Activated T-cell treated with anti-CD3 and anti-CD28 coated beads for 1 hour (primary cell): ENCODE results near the gene PLEKHH1.
"Not testable (repeated sequence)": the region's sequence is repeated elsewhere in the genome, so short reads cannot be mapped to it uniquely, and the experiment has no call there.

Experiments
- DNase-seq: peaks from one replicate; pipeline ENCODE4 v3.0.0-alpha.2; 2020; ENCODE audit warnings: low read depth

PLEKHH1 gene

DNA sequence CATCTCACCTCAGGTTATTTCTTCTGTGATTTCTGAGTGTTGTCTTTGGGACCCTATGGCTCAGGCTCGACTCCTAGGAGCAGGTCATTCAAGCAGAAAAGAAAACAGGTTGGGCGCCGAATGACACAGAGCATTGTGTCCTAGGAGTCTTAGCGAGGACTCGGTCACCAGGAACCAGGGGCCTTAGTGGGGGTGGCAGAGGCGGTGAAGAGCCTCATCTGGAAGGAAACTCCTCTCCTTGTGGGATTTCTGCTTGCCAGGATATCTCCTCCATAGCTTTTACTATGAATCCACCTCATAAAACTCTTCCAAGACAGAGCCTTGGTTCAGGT is 630 bp downstream of the PLEKHH1 start:
- DNase-seq, result no peak

GRCh38 chr14:67536087-67536486 is 3.0 kb downstream of the PLEKHH1 start:
- DNase-seq, result no peak

GRCh38 chr14:67537736-67538135 is 4.6 kb downstream of the PLEKHH1 start:
- no peak for DNase-seq

GRCh38 chr14:67538501-67538900 is 5.4 kb downstream of the PLEKHH1 start:
- DNase-seq, result no peak

- no peak for DNase-seq
Measured at GRCh38 chr14:67539116-67539515, 6.0 kb downstream of the PLEKHH1 start.

DNA sequence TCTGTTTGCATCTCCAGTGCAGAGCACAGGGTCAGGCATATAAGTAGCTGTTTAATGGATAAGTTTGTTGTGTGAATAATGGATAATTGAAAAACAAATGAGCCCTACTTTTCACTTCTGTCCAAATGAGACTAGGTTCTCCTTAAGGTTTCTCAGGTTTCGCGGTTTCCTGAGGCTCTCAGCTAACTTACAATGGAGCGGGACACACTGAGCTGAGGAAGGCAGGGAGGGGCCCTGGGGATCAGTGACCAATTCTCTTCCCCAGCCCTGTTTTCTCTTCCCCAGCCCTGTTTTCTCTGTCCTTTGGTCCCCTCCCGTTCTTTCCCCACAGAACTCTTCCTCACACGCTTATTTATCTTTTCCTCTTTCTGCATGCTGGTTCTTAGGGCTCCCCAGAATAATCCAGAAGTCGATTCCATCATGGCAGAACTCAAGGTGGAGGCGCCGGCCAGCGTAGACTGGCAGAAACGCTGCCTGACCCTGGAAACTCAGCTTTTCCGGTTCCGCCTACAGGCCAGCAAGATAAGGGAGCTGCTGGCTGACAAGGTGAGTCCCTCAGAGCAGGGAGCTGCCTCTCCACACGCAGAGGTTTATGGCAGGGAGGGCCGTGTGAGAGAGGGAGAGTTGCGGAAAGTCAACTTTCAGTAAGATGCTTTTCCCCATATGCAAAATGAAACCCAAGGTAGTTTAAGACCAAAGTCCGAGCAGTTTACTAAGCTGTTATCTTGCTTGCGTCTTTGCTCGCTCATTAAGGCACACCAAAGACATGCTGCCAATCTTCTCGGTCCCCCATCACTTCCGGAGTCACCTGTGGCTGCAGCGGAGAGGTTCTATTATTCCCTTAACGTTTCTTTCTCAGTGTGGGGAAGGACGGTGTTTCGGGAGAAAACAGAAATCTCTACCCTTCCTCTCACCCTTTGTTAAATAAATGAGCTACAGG is 8.6 kb downstream of the PLEKHH1 start:
- DNase-seq, result no peak

- DNase-seq, result not testable (repeated sequence)
Measured at GRCh38 chr14:67542620-67543019, 9.5 kb downstream of the PLEKHH1 start.

GRCh38 chr14:67544590-67544989 is 11.5 kb downstream of the PLEKHH1 start:
- DNase-seq, result no peak

- DNase-seq, result no peak
Measured at GRCh38 chr14:67547224-67547780, 14.2 kb downstream of the PLEKHH1 start.

- no peak for DNase-seq
Measured at GRCh38 chr14:67549734-67550133, 16.6 kb downstream of the PLEKHH1 start.

DNA sequence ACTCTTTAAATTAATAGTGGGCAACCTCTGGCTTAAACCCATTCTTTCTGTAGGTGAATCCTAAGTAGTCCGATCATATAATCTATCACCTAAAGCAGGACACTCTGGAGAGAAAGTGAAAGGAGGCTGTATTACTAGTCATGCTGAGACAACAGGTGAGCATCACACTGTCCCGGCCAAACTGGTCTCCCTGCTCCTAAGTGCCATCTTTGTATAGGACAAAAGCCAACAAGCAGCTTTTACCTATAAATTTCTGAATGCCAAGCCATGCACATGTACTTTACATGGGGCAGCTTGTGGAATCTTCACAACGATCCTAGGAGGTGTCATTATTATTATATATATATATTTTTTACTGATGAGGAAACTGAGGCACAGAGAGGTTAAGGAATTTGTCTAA is 18.0 kb downstream of the PLEKHH1 start:
- DNase-seq, result no peak

- DNase-seq, result no peak
Measured at GRCh38 chr14:67551940-67552339, 18.9 kb downstream of the PLEKHH1 start.

DNA sequence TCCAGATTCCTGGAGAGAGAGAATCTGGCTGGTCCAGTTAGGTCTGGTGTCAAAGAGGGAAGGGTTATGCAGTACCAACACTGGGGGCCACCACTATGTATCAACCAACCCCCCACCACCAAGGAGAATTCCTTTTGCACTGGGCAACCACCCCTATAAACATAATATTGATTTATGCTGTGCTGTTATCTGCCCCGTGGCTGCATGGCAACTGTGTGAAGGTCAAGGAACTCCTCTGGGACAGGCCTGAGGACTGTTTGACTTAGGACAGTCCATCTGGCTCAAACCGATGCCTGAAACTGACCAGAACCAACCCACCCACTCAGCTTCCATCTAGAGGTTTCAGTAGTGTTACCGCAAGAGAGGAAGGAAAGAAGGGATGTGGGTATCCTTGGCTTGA is 20.5 kb downstream of the PLEKHH1 start:
- DNase-seq, result no peak

GRCh38 chr14:67554341-67554740 is 21.3 kb downstream of the PLEKHH1 start:
- DNase-seq, result no peak

DNA sequence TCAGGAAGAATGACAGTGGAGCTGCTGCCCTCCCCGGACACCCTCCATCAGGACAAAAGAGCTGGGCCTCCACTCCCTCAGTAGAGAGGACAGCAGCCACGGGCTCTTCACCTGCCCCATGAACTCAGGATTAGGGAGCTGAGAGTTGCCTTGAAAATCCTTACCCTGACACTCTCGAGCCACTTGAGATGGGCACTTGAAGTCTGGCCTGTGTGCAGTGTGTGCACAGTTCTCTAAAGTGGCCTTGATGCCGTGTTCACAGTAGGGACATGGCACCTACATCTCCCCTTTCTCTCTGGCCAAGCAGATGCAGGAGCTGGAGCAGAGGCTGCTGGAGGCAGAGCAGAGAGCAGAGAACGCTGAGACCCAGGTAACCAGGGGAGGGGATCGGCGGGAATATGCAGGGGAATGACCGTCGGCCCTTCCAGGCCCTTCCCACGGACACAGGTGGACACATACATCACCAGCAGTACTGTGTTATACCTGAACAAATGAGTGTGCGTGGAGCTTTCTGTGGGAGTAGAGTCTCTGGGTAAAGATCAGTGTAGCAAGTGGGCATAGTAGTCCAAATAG is 22.5 kb downstream of the PLEKHH1 start:
- no peak for DNase-seq

- no peak for DNase-seq
Measured at GRCh38 chr14:67556671-67557070, 23.6 kb downstream of the PLEKHH1 start.

DNA sequence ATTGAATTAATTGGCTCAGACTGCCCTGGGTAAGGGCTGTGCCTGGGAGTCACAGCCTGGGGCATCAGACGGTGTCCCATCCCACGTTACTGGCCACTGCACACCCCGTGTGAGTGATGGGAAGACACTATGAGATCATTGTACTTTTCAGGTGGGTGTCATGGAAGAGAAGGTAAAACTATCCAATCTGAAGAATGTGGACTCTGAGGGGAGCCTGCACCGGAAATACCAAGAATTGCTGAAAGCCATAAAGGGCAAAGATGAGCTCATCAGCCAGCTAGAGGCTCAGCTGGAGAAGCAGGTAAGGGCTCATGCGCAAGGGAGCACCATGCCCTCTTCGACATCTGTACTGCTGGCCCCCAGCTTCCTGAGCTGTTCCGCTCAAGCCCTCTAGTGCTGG is 24.0 kb downstream of the PLEKHH1 start:
- no peak for DNase-seq

GRCh38 chr14:67557656-67558055 is 24.6 kb downstream of the PLEKHH1 start:
- no peak for DNase-seq

DNA sequence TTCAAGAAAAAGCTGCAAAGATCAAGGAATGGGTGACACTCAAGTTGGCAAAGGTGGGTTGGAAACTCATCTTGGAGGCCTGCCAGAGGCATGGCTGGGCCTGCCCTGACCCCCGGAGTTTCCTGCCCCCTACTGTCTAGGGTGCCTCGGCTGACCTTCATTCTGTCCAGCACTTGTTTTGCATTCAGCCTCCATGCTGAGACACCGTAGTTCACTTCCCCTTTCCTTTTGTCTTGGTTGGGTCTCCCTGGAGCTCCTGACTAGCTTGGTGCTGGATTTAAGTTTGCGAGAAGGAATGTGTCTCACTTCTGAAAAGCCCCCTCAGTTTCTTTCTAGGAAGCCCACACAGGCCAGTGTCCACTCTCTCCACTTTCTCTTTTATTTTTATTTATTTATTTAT is 26.5 kb downstream of the PLEKHH1 start:
- no peak for DNase-seq

- DNase-seq, result no peak
Measured at GRCh38 chr14:67562025-67562775, 29.1 kb downstream of the PLEKHH1 start.

- no peak for DNase-seq
Measured at GRCh38 chr14:67562776-67563150, 29.7 kb downstream of the PLEKHH1 start.

DNA sequence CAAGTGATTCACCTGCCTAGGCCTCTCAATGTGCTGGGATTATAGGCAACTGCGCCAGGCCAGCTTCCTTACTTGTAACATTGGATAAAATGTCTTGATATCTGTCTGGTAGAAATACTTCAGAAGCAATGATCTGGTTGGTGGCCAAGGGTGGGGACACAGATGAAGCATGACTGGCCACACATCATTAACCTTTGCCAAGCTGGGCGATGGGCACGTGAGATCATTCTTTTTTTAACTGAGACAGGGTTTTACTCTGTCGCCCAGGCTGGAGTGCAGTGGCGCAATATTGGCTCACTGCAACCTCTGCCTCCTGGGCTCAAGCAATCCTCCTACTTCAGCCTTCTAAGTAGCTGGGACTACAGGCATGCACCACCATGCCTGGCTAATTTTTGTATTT is 31.1 kb downstream of the PLEKHH1 start:
- no peak for DNase-seq

GRCh38 chr14:67566908-67567307 is 33.8 kb downstream of the PLEKHH1 start:
- no peak for DNase-seq
